HUES64 (cell line): ENCODE data around the gene C2CD3.

Experiments
- H3K27ac ChIP-seq: 2 replicates; pipeline ENCODE4 v1.7.0; 2013; ENCODE audit warnings: low read depth, low read length, inconsistent platforms
- H3K27me3 ChIP-seq: 2 replicates; pipeline ENCODE4 v1.6.1; 2013; ENCODE audit warnings: mild to moderate bottlenecking, low read length; ENCODE audit not compliant: insufficient read depth
- H3K36me3 ChIP-seq: 2 replicates; pipeline ENCODE4 v1.6.1; 2013; ENCODE audit warnings: mild to moderate bottlenecking, low read length; ENCODE audit not compliant: insufficient read depth
- H3K4me1 ChIP-seq: 2 replicates; pipeline ENCODE4 v1.6.1; 2013; ENCODE audit warnings: mild to moderate bottlenecking, low read length, moderate library complexity; ENCODE audit not compliant: insufficient read depth
- H3K4me3 ChIP-seq: 2 replicates; pipeline ENCODE4 v1.5.1; 2013; ENCODE audit warnings: mild to moderate bottlenecking, low read length, moderate library complexity
- H3K9ac ChIP-seq: 2 replicates; pipeline ENCODE4 v1.6.1; 2013; ENCODE audit warnings: mild to moderate bottlenecking, low read depth, low read length
- H3K9me3 ChIP-seq: 2 replicates; pipeline ENCODE4 v1.6.1; 2013; ENCODE audit warnings: low read depth, low read length; ENCODE audit not compliant: insufficient read depth
- WGBS: fragments of 150-250, 120-280 bp; methylation state at CpG from one replicate; pipeline ENCODE4 v1.1.7; 2013; ENCODE audit warnings: missing lambda C conversion rate; 5-methylcytosine and 5-hydroxymethylcytosine counted together

Gene C2CD3

GRCh38 chr11:74015919-74016684 lies 154.7 kb downstream of the C2CD3 start:
- no peak overlapping the region for H3K27ac ChIP-seq
- 90% methylated on average over 5 of the region's 5 CpGs for WGBS
- H3K9me3 ChIP-seq = no peaks in the 10 kb centered on the region
- no peaks in the 10 kb centered on the region for H3K4me1 ChIP-seq
- H3K9ac ChIP-seq = no peak overlapping the region
- H3K27me3 ChIP-seq = no peaks in the 10 kb centered on the region
- peaks cover 18% of the 10 kb centered on the region for H3K36me3 ChIP-seq
- H3K4me3 ChIP-seq = no peak overlapping the region

GRCh38 chr11:74014880-74015279 lies 155.9 kb downstream of the C2CD3 start:
- 95% methylated on average over 2 of the region's 2 CpGs for WGBS
- H3K4me1 ChIP-seq = no peaks in the 10 kb centered on the region
- no peaks in the 10 kb centered on the region for H3K27me3 ChIP-seq
- no peak overlapping the region for H3K4me3 ChIP-seq
- H3K9me3 ChIP-seq = no peaks in the 10 kb centered on the region
- peaks cover 18% of the 10 kb centered on the region for H3K36me3 ChIP-seq
- no peak overlapping the region for H3K9ac ChIP-seq
- no peak overlapping the region for H3K27ac ChIP-seq

- H3K27ac ChIP-seq = no peak overlapping the region
- H3K4me3 ChIP-seq = no peak overlapping the region
- H3K4me1 ChIP-seq = no peaks in the 10 kb centered on the region
- peaks cover 18% of the 10 kb centered on the region for H3K36me3 ChIP-seq
- H3K27me3 ChIP-seq = no peaks in the 10 kb centered on the region
- H3K9ac ChIP-seq = no peak overlapping the region
- H3K9me3 ChIP-seq = no peaks in the 10 kb centered on the region
- WGBS = 95% methylated on average over 8 of the region's 8 CpGs
Measured at GRCh38 chr11:74013141-74013540, 157.7 kb downstream of the C2CD3 start.

GRCh38 chr11:74012074-74012809 lies 158.6 kb downstream of the C2CD3 start:
- WGBS = 95% methylated on average over 13 of the region's 14 CpGs
- no peaks in the 10 kb centered on the region for H3K9me3 ChIP-seq
- no peaks in the 10 kb centered on the region for H3K4me1 ChIP-seq
- H3K27ac ChIP-seq = no peak overlapping the region
- H3K36me3 ChIP-seq = peaks cover 14% of the 10 kb centered on the region
- H3K9ac ChIP-seq = no peak overlapping the region
- no peaks in the 10 kb centered on the region for H3K27me3 ChIP-seq
- no peak overlapping the region for H3K4me3 ChIP-seq

- Histone ChIP-seq H3K4me1 (no peaks in the 10 kb centered on the region), H3K4me3 (no peak overlapping the region), H3K36me3 (peaks cover 10% of the 10 kb centered on the region), H3K9ac (no peak overlapping the region), H3K27me3 (no peaks in the 10 kb centered on the region), H3K9me3 (no peaks in the 10 kb centered on the region), H3K27ac (no peak overlapping the region)
- 91% methylated on average over 8 of the region's 8 CpGs for WGBS
Measured at GRCh38 chr11:74011360-74012073, 159.3 kb downstream of the C2CD3 start.

- no peaks in the 10 kb centered on the region for H3K27me3 ChIP-seq
- H3K27ac ChIP-seq = no peak overlapping the region
- H3K9ac ChIP-seq = no peak overlapping the region
- peaks cover 7% of the 10 kb centered on the region; the same call in 1 of the 2 replicates for H3K36me3 ChIP-seq
- WGBS = 93% methylated on average over 8 of the region's 9 CpGs
- H3K9me3 ChIP-seq = no peaks in the 10 kb centered on the region
- no peak overlapping the region for H3K4me3 ChIP-seq
- H3K4me1 ChIP-seq = no peaks in the 10 kb centered on the region
Measured at GRCh38 chr11:74010306-74011300, 160.2 kb downstream of the C2CD3 start.

GRCh38 chr11:74009675-74010305 lies 161.0 kb downstream of the C2CD3 start:
- peaks cover 7% of the 10 kb centered on the region; the same call in 1 of the 2 replicates for H3K36me3 ChIP-seq
- WGBS = 88% methylated on average over 5 of the region's 5 CpGs
- H3K4me3 ChIP-seq = no peak overlapping the region
- H3K9me3 ChIP-seq = no peaks in the 10 kb centered on the region
- no peaks in the 10 kb centered on the region for H3K27me3 ChIP-seq
- H3K27ac ChIP-seq = no peak overlapping the region
- no peak overlapping the region for H3K9ac ChIP-seq
- no peaks in the 10 kb centered on the region for H3K4me1 ChIP-seq

- H3K36me3 ChIP-seq = peaks cover 7% of the 10 kb centered on the region; the same call in 1 of the 2 replicates
- no peak overlapping the region for H3K9ac ChIP-seq
- 95% methylated on average over 3 of the region's 3 CpGs for WGBS
- no peak overlapping the region for H3K27ac ChIP-seq
- no peaks in the 10 kb centered on the region for H3K4me1 ChIP-seq
- H3K4me3 ChIP-seq = no peak overlapping the region
- H3K9me3 ChIP-seq = no peaks in the 10 kb centered on the region
- no peaks in the 10 kb centered on the region for H3K27me3 ChIP-seq
Measured at GRCh38 chr11:74009230-74009547, 161.6 kb downstream of the C2CD3 start.

- Histone ChIP-seq H3K4me1 (no peaks in the 10 kb centered on the region), H3K9ac (no peak within 1 kb of the TSS), H3K27me3 (no peaks in the 10 kb centered on the region), H3K36me3 (peaks cover 7% of the 10 kb centered on the region; the same call in 1 of the 2 replicates), H3K9me3 (no peaks in the 10 kb centered on the region), H3K4me3 (no peak within 1 kb of the TSS), H3K27ac (no peak within 1 kb of the TSS)
- WGBS = 86% methylated on average over 9 of the region's 9 CpGs
Measured at GRCh38 chr11:74008373-74009229, 162.2 kb downstream of the C2CD3 start, which contains the start of gene UCP3. UCP3 (minus strand) TSS chr11:74009085; CDS start chr11:74007042, 2,043 bp downstream.
